Lower leg skin (tissue), 3 donors: ENCODE measurements around the gene ATP9B.

Source experiments
- POLR2A ChIP-seq, 2 donors: fragments of 450-650 bp; IDR thresholded peaks; one replicate each; pipeline ENCODE4 v1.6.1; 2016 to 2017; ENCODE audit warnings: antibody characterized with exemption in 2 of 2, mild to moderate bottlenecking in 1 of 2, moderate library complexity in 1 of 2
- TF ChIP-seq, protein P1 (sequence below), 3 donors: fragments of 450-650 bp; IDR thresholded peaks; one replicate each; pipeline ENCODE4 v1.5.1; 2016; ENCODE audit warnings: antibody characterized with exemption in 3 of 3, mild to moderate bottlenecking in 3 of 3, moderate library complexity in 2 of 3

DNA sequence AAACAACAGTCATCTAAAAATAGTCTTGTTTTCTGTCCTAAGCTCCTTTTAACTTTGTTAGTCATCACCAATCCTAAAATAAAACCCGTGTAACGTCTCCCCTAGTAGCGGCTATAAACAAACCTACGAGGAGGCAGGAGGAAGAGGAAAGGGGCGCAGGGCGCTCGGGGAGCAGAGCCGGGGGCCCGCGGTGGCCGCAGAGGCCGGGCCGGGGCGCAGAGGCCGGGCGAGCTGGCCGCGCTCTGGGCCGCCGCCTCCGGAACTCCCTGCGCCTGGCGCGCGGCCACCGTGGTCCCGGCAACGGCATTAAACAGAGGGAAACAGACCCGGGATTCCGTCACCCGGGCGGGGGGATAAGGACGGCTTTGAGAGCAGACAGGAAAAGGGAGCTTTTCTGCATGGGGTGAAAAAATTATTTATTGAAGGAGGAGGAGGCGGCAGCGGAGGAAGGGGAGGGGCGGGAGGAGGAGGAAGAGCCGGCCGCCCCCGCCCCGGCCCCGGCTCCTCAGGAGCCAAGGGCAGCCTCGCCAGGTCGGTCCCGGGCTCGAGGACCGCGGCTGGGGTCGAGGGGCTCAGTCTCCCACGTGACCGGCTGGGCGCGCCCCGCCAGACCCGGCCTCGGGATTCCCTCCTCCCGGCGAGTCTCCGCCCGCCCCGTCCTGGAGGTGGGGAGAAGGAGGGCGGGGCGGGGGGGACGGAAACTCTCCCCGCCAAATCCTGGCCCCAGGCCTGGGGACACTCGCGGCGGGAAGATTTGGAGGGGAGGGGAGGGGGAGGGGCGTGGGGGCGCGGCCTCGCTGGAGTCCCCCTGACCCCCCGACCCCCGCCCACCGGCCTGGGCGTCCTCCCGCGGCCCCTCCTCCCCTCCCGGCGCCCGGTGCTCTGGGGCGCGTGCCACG, 324.7 kb downstream of the ATP9B start:
- TF ChIP-seq, protein P1, sequence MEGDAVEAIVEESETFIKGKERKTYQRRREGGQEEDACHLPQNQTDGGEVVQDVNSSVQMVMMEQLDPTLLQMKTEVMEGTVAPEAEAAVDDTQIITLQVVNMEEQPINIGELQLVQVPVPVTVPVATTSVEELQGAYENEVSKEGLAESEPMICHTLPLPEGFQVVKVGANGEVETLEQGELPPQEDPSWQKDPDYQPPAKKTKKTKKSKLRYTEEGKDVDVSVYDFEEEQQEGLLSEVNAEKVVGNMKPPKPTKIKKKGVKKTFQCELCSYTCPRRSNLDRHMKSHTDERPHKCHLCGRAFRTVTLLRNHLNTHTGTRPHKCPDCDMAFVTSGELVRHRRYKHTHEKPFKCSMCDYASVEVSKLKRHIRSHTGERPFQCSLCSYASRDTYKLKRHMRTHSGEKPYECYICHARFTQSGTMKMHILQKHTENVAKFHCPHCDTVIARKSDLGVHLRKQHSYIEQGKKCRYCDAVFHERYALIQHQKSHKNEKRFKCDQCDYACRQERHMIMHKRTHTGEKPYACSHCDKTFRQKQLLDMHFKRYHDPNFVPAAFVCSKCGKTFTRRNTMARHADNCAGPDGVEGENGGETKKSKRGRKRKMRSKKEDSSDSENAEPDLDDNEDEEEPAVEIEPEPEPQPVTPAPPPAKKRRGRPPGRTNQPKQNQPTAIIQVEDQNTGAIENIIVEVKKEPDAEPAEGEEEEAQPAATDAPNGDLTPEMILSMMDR (IDR thresholded peaks at IDR 0.05), result no peak
- TF ChIP-seq POLR2A (IDR thresholded peaks at IDR 0.05), result no peak
